Measurements from ENCODE around the gene NKX6-2.

GRCh38 chr10:132789659-132790148, 3.8 kb upstream of the NKX6-2 start:
- TF ChIP-seq CTCF (IDR thresholded peaks at IDR 0.05): no peak
- TF ChIP-seq EZH2 (IDR thresholded peaks at IDR 0.05): no peak

Data from neural progenitor cell (in vitro differentiated cells).